ENCODE data around the gene UCP3. TPM values are rescaled to one million over a fixed set of nuclear protein-coding genes. Genes with fewer than 3 reads are reported as not detected.

The UCP3 gene
- total and polyA plus RNA-seq, 2 of the 8 experiments (the other 6 are each of a cell fraction or from before 2014, with no cell fraction given): 0.85 to 1.3 TPM

DNA sequence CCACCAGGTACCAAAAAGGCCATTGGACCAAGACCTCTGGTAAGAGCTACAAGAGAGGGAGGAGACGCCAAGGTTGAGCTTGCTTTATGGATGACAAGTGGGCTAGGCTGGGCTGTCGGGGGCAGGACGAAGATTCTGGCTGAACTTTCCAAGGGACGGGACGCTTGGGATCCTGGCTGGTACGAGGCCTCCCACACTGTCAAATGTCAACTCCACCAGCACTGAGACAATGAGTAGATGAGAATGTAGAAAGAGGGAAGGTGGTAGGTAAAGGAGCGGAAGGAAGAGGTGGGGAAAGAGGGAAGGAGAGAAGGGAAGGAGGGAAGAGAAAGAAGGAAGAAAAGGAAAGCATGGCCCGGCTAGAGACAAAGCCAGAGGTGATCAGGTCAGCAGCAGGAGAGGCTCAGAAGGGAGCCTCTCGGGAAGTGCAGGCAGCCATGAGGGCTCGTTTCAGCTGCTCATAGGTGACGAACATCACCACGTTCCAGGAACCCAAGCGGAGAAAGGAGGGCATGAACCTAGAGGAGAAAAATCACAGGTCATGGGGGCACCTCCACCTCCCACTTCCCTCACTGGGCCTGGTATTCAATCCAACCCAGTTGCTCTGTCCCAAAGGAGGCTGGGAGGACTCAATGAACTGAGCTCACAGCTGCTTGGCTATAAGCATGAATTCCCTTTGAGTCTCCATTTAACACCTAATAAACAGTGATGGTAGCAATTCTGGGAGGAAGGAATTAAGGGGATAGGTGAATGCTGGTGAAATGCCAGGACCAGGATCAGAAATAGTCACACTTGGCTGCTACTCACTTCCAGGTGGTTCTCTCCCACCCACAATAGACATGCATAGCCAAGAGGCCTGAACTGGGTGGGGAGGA, 34.0 kb downstream of the UCP3 start:
- ChIA-PET CTCF (ENCODE audit: partially characterized antibody) (interaction anchor here (1.5 kb wide), 1 partner anchor 11 kb away, joined by 4 read pairs; no protein-coding TSS in a partner anchor), POLR2A (ENCODE audit: partially characterized antibody) (interaction anchor here (1.3 to 8.8 kb wide), 5 partner anchors 7 to 196 kb away, joined by 3 to 94 read pairs (median 8); partner anchors contain the start of genes C2CD3, PPME1 and UCP2)
- Histone ChIP-seq H4K20me1 (replicated peaks in 1 of 2; ENCODE audit: control insufficient read depth in 1 of 2, insufficient read depth in 2 of 2, low read length in 2 of 2) (peaks cover 0 to 8% of the 10 kb centered on the region in 2 experiments), H3K79me2 (ENCODE audit: control insufficient read depth in 1 of 2, insufficient read depth in 2 of 2, low read length in 2 of 2) (no peaks in the 10 kb centered on the region), H2AFZ (ENCODE audit: low read length) (no peak overlapping the region), H3K18ac (ENCODE audit: extremely low read depth, low read length) (no peak overlapping the region), H3K23me2 (ENCODE audit: low read depth, low read length) (no peaks in the 10 kb centered on the region), H3K23ac (ENCODE audit: insufficient read length) (no peak overlapping the region), H3K36me3 (ENCODE audit: control insufficient read depth in 2 of 4, insufficient read depth in 4 of 4, low read length in 3 of 4) (peaks cover 20 to 52% (median 37%) of the 10 kb centered on the region in 4 experiments), H2BK20ac (ENCODE audit: low read length) (no peak overlapping the region), H3K4me1 (replicated peaks in 1 of 4; ENCODE audit: control insufficient read depth in 3 of 4, insufficient read depth in 4 of 4, low read length in 3 of 4) (peaks cover 0 to under 1% (median 0%) of the 10 kb centered on the region in 4 experiments; a peak in 1 of 7 replicates), H3K14ac (ENCODE audit: insufficient read length) (no peak overlapping the region), H2BK120ac (replicated peaks; ENCODE audit: low read depth, low read length) (no peak overlapping the region), H4K91ac (replicated peaks; ENCODE audit: insufficient read length, low read length) (no peak overlapping the region), H3K27ac (ENCODE audit: low read depth, low read length) (no peak overlapping the region), H3K9me3 (ENCODE audit: insufficient read depth in 2 of 2, low read depth in 1 of 2, low read length in 1 of 2) (no peaks in the 10 kb centered on the region), H4K8ac (ENCODE audit: extremely low read depth, insufficient read depth, low read length) (no peak overlapping the region), H3K4me2 (ENCODE audit: insufficient read depth in 1 of 2, low read depth in 2 of 2, low read length in 2 of 2) (no peak overlapping the region), H3K4me3 (ENCODE audit: extremely low read depth in 1 of 4, insufficient read depth in 2 of 4, low read depth in 3 of 4, low read length in 4 of 4) (no peak overlapping the region), H3K56ac (replicated peaks; ENCODE audit: insufficient read length, low read depth, low read length) (no peak overlapping the region), H2BK5ac (ENCODE audit: low read depth, low read length) (no peak overlapping the region), H2BK15ac (ENCODE audit: low read length) (no peak overlapping the region), H3K9ac (replicated peaks in 1 of 4; ENCODE audit: extremely low read depth in 1 of 4, low read depth in 3 of 4, low read length in 3 of 4) (no peak overlapping the region), H4K5ac (ENCODE audit: insufficient read length, low read depth, low read length) (no peak overlapping the region), H3K4ac (replicated peaks; ENCODE audit: insufficient read length, low read depth, low read length) (no peak overlapping the region), H3K27me3 (replicated peaks in 1 of 4; ENCODE audit: control insufficient read depth in 3 of 4, extremely low read depth in 1 of 4, insufficient read depth in 3 of 4, low read length in 3 of 4) (no peaks in the 10 kb centered on the region), H2AK5ac (ENCODE audit: low read depth, low read length) (no peak overlapping the region), H3K79me1 (ENCODE audit: low read depth, low read length) (no peaks in the 10 kb centered on the region), H2BK12ac (ENCODE audit: low read depth, low read length) (no peak overlapping the region)
- FAIRE-seq (no peak), DNase-seq (ENCODE audit: low read depth in 1 of 2, low spot score in 2 of 2) (no peak)
- WGBS, 2 experiments (ENCODE audit: extremely low coverage in 1 of 2, insufficient coverage in 1 of 2, insufficient read length in 1 of 2, insufficient replicate concordance in 2 of 2, low coverage in 1 of 2, low lambda C conversion rate in 2 of 2, missing lambda C conversion rate in 1 of 2): 94 to 100% methylated on average over 1 to 10 of the region's 13 CpGs
- TF ChIP-seq POU5F1 (IDR thresholded peaks at IDR 0.05; ENCODE audit: low read depth, low read length) (no peak), EP300 (IDR thresholded peaks at IDR 0.05; ENCODE audit: borderline replicate concordance in 1 of 2, low read depth in 2 of 2, low read length in 2 of 2) (no peak), GTF2F1 (IDR thresholded peaks at IDR 0.05; ENCODE audit: borderline replicate concordance, low read depth, low read length) (no peak), CHD1 (IDR thresholded peaks at IDR 0.05; ENCODE audit: low read depth, low read length) (no peak), POLR2AphosphoS5 (IDR thresholded peaks at IDR 0.05; ENCODE audit: low read depth, low read length) (no peak), TEAD4 (IDR thresholded peaks at IDR 0.05; ENCODE audit: low read depth, low read length) (no peak), TCF12 (IDR thresholded peaks at IDR 0.05; ENCODE audit: low read depth, low read length) (no peak), JUN (IDR thresholded peaks at IDR 0.05; ENCODE audit: low read depth, low read length) (no peak), FOSL1 (IDR thresholded peaks at IDR 0.05; ENCODE audit: insufficient read depth, low read depth, low read length) (no peak), RNF2 (IDR thresholded peaks at IDR 0.05; ENCODE audit: borderline replicate concordance, low read depth, low read length, missing control alignments, poor library complexity, severe bottlenecking) (no peak), CTBP2 (IDR thresholded peaks at IDR 0.05; ENCODE audit: borderline replicate concordance, insufficient read depth, insufficient read length, low read length) (no peak), TBP (IDR thresholded peaks at IDR 0.05; ENCODE audit: low read depth, low read length) (no peak)

Measured in H1 (cell line).